Measurements from ENCODE around the gene LONP2.
A peak's percentile ranks its signal among the peaks of the same experiment; 100 is the strongest.
"Not testable (repeated sequence)": the region's sequence is repeated elsewhere in the genome, so short reads cannot be mapped to it uniquely, and the experiment has no call there.

LONP2 gene

DNA sequence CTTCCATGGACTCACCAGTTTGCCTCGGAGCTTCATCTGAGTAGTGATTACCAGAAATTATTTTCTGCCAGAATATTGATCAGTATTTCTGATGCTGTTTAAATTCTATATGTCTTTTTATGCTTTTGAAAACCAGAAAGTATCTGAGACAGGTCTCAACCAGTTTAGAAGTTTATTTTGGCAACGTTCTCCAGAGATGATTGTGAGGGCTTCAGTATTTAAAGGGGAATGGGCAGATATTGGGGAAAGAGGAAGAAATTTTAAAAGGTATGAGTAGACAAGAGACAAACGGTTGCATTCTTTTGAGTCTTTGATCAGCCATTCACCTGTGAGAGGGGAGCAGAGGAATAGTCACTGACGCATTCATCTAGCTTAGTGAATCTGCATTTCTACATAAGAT, 47.7 kb downstream of the LONP2 start:
- DNase-seq (ENCODE audit: low spot score), result no peak

DNA sequence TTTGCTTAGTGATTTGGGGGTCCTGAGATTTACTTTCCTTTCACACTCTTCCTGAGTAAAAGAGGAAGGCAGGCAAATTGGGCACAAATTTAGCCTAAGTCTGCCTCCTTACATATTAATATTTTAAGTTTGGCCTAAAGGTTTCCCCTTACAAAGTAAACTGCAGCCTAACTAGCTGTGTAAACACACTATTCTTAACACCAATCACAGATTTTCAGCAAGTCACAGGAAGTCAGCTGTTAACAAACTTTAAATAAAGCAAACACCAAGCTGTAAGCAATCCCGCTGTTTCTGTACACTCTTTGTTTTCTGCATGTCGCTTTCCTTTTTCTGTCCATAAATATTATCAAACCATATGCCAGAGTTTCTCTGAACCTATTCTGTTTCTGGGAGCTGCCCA, 48.4 kb downstream of the LONP2 start:
- DNase-seq (ENCODE audit: low spot score), result no peak

DNA sequence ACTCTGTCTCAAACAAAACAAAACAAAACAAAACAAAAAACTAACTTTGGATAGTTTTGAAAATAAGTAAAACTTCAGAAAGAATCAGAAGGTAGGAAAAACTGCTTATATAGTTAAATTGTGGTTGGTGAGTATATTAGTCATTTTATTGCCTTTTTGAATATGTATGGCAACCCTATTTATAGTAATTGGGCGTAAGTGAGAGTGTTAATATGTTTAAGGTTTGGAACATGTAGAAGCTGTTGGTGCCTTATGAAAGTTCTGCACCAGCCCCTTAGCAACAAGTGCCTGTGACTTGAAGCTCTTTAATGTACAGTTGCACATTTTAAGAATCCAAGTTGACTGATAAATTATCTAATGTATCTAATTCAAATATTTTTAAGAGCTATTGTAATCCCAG, 50.6 kb downstream of the LONP2 start:
- DNase-seq (ENCODE audit: low spot score), result no peak

DNA sequence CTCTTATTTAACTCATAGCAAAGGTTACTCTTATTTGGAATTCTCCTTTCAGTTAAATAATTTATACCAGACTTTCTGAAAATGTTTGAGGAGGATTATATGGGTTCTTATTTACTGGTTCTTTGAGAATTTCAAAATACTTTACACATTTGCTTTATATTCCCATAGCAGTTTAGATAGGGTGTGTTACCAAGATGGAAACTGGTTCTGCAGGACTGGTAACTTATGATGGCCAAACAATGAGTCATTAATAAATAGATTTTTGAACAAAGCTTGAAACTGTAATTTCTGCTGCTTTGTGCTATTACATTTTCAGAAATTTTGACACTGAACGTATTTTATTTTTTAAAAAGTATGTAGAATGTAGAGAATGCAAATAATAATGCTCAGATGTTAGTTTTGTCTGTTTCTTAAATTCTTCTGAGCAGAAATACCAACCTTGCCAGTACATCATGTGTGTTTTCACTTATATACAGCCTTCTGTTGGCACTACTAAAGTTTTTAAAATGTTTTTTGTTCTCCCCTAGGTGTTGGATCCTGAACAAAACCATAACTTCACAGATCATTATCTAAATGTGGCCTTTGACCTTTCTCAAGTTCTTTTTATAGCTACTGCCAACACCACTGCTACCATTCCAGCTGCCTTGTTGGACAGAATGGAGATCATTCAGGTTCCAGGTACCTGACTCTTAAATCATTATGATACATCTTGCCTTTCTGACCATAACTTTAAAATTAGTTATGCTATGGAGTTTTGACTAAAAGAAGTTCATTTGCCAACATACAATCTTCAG, 51.6 kb downstream of the LONP2 start:
- no peak for DNase-seq (ENCODE audit: low spot score)

DNA sequence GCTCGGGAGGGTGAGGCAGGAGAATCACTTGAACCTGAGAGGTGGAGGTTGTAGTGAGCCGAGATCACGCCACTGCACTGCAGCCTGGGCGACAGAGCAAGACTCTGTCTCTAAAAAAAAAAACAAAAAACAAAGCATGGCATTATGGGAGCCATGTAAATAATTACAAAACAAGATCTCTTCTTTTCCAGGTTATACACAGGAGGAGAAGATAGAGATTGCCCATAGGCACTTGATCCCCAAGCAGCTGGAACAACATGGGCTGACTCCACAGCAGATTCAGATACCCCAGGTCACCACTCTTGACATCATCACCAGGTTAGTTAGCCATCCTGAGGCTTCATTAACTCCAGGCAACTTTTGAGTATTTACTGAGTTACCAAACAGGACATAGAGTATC, 55.4 kb downstream of the LONP2 start:
- DNase-seq (ENCODE audit: low spot score), result no peak

DNA sequence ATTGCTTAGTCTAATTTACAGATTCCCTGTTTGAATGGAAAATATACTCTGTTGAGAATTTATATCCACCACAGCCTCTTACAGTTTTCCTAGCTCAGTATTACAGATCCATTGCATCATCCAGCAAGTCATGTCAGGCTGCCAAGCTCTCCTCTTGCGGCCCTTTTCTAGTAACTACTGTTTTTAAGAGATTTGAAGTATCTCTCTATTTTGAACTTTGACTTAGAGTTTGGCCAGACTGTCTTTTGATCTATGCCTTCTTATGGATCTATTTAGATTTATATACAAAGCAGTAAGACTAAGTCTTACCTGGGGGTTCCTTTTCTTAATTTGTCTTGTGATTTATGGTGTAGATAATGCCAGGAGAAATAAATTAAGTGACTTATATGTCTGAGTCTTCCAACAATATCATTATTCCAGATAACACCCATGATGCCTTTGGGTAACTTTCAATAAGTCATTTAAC, 56.3 kb downstream of the LONP2 start:
- DNase-seq (ENCODE audit: low spot score), result no peak

DNA sequence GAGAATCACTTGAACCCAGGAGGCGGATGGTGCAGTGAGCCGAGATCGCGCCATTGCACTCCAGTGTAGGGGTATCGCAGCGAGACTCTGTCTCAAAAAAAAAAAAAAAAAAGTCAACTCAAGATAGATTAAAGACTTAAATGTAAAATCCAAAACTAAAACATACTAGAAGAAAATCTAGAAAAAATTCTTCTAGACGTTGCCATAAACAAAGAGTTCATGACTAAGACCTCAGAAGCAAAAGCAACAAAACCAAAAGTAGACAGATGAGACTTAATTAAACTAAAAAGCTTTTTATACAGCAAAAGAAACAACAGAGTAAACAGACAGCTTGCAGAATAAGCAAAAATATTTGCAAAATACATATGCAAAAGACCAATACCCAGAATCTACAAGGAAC, 64.4 kb downstream of the LONP2 start:
- DNase-seq (ENCODE audit: low spot score), result no peak

DNA sequence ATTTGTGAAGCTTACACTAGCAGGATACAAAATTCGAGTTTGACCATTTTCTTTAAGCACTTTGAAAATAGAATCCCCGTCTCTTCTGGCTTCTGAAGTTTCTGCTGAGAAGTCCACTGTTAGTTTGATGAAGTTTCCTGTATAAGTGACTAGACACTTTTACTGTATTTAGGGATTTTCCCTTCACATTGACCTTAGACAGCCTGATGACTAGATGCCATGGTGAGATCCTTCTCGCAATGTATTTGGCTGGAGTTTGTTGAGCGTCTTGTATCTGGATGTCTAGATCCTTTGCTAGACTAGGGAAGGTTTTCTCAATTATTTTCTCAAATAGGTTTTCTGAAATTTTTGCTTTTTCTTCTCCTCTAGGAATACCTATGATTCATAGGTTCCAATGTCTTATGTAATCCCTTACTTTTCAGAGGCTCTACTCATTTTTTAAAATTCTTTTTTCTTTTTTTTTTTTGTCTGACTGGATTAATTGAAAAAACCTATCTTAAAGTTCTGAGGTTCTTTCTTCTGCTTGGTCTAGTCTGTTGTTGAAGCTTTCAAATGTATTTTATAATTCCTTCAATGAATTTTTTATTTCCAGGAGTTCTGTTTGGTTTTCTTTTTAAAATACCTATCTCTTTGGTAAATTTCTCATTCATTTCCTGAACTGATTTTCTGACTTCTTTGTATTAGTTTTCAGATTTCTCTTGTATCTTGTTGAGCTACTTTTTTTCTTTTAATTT, 67.0 kb downstream of the LONP2 start:
- DNase-seq (ENCODE audit: low spot score), result no peak

DNA sequence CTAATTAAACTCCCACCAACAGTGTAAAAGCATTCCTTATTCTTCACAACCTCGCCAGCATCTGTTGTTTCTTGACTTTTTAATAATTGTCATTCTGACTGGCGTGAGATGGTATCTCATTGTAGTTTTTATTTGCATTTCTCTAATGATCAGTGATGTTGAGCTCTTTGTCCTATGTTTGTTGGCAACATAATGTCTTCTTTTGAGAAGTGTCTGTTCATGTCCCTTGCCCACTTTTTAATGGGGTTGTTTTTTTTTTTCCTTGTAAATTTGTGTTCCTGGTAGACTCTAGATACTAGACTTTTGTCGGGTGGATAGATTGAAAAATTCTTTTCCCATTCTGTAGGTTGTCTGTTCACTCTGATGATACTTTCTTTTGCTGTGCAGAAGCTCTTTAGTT, 69.8 kb downstream of the LONP2 start:
- not testable (repeated sequence) for DNase-seq (ENCODE audit: low spot score)

DNA sequence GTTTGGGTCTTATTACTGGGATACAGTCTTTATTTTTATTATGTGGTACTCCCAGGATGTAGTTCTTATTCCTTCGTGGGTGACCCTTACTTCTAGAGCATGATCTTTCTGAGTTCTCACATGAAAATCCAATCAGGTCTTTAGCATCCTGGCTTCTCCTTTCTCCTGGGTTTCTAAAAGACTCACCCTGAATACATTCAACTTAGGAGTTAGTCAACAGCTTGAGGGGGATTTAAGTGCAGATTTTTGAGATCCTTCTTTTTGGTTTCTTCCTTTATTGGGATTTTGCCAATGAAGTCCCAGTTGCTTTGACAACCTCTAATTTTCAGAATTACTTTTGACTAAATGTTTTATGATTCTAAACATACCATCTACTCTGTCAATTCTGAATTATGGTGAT, 72.9 kb downstream of the LONP2 start:
- DNase-seq (ENCODE audit: low spot score), result no peak

DNA sequence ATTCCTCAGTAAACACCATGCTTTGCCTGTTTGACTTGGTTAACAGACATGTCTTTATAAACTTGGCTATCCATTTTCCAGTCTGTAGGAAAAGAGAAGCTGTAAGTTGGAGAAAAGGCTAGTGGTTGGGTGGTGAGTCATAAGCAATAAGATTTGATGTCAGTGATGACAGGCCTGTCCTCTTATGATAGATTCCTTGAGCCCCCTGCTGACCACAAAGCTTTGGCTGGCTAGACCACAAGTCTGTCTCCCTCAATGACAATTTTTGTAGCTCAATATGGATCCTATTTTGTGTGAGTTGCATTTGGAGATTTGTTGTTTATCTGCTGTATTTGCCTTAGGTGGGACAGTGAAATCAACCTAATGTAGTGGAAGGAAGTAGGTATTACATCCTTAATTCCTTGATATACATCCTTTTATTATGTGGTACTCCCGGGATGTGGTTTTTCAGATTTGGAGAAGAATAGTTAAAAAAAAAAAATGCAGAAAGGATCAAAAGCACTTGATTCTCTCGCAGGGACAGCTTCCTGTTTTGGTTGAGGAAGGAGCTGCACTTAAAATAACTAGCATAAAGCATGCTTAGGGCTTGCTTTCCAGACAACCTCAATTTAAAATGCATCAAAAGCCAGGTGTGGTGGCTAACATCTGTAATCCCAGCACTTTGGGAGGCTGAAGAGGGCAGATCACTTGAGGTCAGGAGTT, 73.7 kb downstream of the LONP2 start:
- peak; percentile 15 for DNase-seq (ENCODE audit: low spot score)

DNA sequence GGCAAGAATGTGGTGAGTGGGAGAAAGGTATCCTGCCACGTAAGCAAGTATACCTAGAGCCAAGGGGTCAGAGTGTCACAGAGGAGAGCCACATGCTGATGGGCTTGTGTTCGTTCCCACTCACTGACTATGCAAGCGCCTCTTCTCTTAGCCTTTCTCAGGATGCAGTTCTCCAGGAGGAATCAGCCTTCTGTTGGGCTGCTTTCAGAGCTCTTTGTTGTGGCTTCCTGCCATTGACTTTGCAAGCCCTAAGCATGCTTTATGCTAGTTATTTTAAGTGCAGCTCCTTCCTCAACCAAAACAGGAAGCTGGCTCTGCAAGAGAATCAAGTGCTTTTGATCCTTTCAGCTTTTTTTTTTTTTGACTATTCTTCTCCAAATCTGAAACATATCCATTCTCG, 74.5 kb downstream of the LONP2 start:
- peak; percentile 33 for DNase-seq (ENCODE audit: low spot score)

DNA sequence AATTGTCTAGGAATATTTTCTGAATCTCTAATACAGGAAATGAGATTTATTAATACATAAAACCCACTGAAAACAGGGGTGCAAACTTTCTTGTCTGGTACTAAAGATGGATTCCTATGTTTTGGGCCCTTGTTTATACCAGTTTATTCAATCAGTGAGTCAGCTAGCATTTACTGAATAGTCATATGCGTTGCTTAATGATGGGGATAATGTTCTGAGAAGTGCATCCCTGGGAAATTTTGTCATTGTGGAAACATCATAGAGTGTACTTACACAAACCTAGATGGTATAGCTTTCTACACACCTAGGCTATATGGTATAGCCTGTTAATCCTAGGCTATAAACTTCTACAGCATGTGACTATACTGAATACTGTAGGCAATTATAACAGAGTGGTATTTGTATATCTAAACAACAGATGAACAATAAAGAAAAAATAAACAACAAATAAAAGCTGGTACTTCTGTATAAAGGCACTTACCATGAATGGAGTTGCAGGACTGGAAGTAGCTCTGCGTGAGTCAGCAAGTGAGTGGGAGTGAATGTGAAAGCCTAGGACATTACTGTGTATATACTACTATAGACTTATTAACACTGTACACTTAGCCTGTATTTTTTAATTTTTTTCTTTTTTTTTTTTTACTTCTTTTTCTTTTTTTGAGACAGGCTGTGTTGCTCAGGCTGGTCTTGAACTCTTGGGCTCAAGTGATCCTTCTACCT, 77.4 kb downstream of the LONP2 start:
- no peak for DNase-seq (ENCODE audit: low spot score)

DNA sequence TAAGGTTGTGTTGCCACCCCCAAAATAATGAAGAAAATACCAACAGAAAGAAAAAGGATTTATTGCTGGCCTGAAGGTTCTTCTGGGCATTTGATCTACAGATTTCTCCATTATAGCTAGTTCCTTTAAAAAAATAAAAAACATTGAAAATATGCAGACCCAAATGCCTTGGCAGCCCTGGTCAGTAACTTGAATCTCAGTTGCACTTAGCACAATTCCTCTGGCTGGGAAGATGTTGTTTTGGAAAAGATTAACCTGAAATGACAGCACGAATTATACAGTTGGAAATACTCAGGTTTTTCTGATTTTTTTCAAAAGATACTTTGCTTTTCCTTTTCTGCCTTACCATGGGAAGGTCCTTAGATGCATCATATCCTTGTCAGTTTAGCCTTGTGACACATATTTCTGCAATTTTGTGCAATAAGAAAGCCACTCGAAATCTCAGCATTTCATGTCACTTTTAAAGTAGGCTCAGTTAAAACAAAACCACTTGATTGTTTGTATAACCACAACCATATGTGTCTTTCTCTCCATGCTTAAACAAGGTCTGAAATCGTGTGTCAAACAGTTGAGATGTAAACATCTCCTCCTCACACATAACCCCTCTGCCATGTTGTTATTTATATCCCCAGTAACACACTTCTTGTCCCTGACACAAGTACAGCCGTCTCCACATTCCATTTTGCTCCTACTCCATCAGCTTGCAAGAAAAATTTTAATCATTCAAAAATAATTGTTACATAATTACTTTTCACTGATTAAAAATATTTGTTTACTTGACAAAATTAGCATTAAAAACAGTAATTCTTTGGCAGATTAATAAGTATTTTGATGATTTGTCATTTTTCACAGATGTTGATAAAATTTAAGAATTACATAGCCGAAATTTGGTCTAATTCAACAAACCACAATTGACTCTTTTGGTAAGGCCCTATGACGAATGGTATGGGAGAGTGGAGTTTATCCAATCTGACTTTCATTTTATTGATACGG, 80.0 kb downstream of the LONP2 start:
- no peak for DNase-seq (ENCODE audit: low spot score)

DNA sequence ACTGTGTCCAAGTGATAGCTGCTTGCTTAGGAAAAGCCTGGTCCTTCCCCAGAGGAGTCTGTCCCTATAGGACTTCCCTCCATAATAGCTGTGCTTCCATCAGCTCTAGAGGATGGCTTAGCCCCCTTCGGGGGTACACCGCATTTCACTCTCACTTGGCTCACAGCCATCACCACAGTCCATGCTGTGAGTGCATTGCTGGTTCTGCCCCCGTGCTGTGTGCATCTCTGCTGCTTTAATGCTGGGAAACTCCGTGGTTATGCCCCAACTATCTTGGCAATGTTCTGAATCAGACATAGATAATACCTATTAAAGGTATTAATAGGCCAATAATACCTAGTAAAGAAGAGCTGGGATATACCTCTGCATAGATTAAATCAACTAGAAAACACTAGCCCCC, 82.8 kb downstream of the LONP2 start:
- DNase-seq (ENCODE audit: low spot score), result no peak

DNA sequence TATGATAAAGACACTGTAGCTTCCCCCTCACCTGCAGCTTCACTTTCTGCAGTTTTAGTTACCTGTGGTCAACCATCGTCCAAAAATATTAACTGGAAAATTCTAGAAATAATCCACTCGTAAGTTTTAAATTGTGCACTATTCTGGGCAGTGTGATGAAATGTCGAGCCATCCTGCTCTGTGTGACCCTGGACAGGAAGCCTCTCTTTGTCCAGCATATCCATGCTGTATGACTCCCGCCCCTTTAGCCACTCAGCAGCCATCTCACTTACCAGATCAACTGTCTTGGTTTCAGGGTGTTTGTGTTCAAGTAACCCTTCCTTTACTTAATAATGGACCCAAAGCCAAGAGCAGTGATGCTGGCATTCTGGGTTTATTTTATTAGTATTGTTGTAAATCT, 85.0 kb downstream of the LONP2 start:
- DNase-seq (ENCODE audit: low spot score), result no peak

DNA sequence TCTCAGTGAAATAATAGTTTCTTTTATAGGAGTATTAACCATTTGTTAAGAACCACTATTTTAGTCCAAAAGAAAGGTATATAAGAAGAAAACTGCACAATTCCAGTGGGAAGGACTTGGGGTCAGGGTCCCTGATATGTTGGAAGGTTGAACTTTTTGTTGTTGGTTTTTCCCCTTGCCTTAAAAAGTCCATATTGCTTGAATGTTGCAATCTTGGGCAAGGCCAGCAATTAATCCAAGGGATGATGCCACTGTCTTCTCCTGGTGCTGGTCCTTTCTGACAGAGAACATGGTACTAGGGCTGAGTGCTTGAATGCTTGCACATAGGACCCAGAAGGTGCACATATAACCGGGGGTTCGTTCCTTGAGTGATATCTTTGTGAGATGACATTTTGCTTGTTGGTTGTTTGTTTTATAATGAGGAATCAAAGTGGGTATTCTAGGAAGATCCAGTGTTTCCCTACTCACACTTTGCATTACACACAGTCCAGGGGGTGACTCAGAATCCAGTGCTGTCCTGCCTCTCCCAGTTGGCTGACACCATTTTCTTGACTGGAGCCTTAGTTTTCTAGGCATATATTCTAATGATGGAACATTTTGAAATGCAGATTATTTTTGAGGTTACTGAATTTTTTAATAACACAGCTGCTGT, 86.2 kb downstream of the LONP2 start:
- no peak for DNase-seq (ENCODE audit: low spot score)

DNA sequence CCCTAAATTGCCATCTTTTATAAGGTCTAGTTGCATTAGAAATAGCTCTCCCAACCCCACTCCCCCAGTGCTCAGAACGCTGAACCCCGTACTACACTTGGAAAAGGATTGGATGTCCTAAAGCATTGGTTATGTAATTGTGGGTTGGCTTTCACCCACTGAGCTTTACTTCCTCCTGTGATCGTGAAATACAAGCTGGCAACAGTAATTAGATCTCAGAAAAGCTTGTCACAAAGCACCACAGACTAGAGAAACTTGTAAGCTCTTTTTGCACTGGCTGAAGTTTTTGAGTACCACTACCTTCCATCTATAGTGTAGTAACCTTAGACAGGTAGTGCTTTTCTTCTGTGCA, 86.7 kb downstream of the LONP2 start:
- no peak for DNase-seq (ENCODE audit: low spot score)

DNA sequence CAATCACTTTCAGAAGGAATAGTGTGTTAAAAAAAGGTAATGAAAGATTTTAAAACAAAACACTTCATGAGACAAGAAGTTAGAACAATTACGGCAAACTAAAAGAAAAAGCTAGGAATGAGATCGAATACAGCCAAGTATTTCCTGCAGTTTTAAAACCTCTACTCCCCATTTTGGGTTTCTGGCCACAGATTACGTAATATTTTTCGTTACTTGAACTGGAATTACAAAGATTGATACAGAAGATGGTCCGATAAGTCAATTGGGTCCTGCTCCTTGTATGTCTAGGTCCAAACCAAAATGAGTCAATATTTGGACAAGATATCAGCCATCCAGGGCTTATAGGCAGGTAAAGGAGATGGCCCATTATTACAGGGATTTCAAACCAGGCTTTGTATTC, 88.9 kb downstream of the LONP2 start:
- DNase-seq (ENCODE audit: low spot score), result no peak

DNA sequence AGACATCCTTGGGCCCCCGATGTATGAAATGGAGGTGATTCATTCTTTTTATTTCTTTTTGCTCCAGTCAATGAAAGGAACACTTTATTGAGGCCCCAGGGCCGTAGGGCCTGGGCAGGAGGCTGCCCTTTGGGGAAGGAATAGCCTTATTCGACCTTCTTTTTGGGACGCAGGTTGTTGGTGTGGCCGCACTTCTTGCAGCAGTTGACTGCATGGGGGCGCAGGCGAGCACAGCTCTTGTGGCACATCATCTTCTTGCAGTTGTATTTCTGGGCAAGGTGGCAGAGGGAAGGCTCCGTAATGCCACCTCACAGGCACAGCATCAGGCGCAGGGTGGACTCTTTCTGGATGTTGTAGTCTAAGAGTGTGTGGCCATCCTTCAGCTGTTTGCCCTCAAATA, 90.2 kb downstream of the LONP2 start:
- DNase-seq (ENCODE audit: low spot score), result no peak

DNA sequence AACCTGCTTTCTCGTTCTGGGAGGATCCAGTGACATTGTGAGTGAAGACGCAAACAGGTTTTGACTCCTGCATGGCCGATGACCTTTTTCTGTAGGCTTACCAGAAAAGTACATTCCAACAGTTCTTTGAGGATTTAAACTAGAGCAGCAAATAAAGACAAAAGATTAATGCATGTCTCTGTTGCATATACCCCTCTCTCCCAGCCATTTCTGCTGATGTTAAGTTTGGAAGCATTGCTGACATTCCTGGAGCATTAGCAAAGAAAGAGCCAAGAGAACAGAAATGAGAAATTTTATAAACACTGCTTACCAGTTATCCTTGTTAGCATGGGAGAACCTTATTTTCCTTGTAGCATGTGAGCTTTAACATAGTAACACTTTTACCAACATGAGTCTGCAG, 91.9 kb downstream of the LONP2 start:
- no peak for DNase-seq (ENCODE audit: low spot score)
